Left lung (tissue), 10 donors: Measurements from ENCODE around the gene CCND2. TPM values are rescaled to one million over a fixed set of nuclear protein-coding genes. Genes with fewer than 3 reads are reported as not detected.

Experiments
- ATAC-seq: fragments of 200-7000 bp; cut with Tn5 transposase; one replicate; pipeline ENCODE4 v1.9.1; 2020; ENCODE audit warnings: moderate library complexity
- DNase-seq, 4 donors: peaks; one replicate each; pipeline ENCODE4 v3.0.0-alpha.2; 2013 to 2020
- H3K27ac ChIP-seq, 2 donors: fragments of 200-600 bp; sonication (generic) in 1 of 2; one replicate each; pipeline versions ENCODE4 v1.5.0 to v1.8.0; 2020 to 2021
- H3K27me3 ChIP-seq, 2 donors: fragments of 200-600 bp; sonication (generic) in 1 of 2; one replicate each; pipeline versions ENCODE4 v1.5.0 to v1.8.0; 2020 to 2021
- H3K36me3 ChIP-seq, 2 donors: fragments of 200-600 bp; sonication (generic) in 1 of 2; one replicate each; pipeline versions ENCODE4 v1.5.0 to v1.8.0; 2020 to 2021
- H3K4me1 ChIP-seq, 2 donors: fragments of 200-600 bp; one replicate each; pipeline ENCODE4 v1.8.0; 2021
- H3K4me3 ChIP-seq, 2 donors: fragments of 200-600 bp; sonication (generic) in 1 of 2; one replicate each; pipeline versions ENCODE4 v1.5.0 to v1.8.0; 2020 to 2021; ENCODE audit warnings: mild to moderate bottlenecking in 1 of 2
- H3K9me3 ChIP-seq, 2 donors: fragments of 200-600 bp; sonication (generic) in 1 of 2; one replicate each; pipeline versions ENCODE4 v1.5.0 to v1.8.0; 2020 to 2021
- CTCF ChIP-seq, 2 donors: fragments of 200-600 bp; sonication (generic) in 1 of 2; IDR thresholded peaks; one replicate each; pipeline versions ENCODE4 v1.5.0 to v1.8.0; 2021; ENCODE audit warnings: antibody characterized with exemption in 2 of 2
- intact Hi-C, 2 donors: fragments of 100-400 bp; cut with DNase I; formaldehyde crosslinking; loops; one replicate each; pipeline versions ENCODE4 v1.11.2 to v1.14.2; 2022
- polyA plus RNA-seq, 6 donors: library from polyadenylated mRNA; unstranded; fragments of 120-200 nt; gene quantifications; one replicate each; pipeline ENCODE4 v1.2.1, GENCODE V29; 2013; ENCODE audit not compliant: insufficient read length in 6 of 6
- total RNA-seq, 2 donors: library from RNA; stranded (reverse); fragmentation: NEBNext Ultra II Directional; extraction: Animal tissue kit (Norgen Biotek cat#: 25700); gene quantifications; one replicate each; pipeline ENCODE4 v1.2.1, GENCODE V29; 2021
- donor health status: DM: no; HTN: yes; CAD: no.
- donor health status: DM: no; HTN: no; CAD: no.

The CCND2 gene
- total and polyA plus RNA-seq, 8 donors = 45.6 to 203 (median 58.9) TPM

- no peak for TF ChIP-seq CTCF (IDR thresholded peaks at IDR 0.05)
- Histone ChIP-seq H3K4me1 (peaks cover 40 to 96% of the 10 kb centered on the region in 2 donors), H3K9me3 (no peaks in the 10 kb centered on the region), H3K27ac (peak overlapping the region in 1 of 2 donors; percentile 94), H3K36me3 (peaks cover 0 to 16% of the 10 kb centered on the region in 2 donors), H3K27me3 (peaks cover 4 to 55% of the 10 kb centered on the region in 2 donors), H3K4me3 (peak overlapping the region; percentile 64 to 78)
- intact Hi-C loops = loop anchor here in 1 of 2 donors (5.0 to 10.0 kb wide), 3 partner anchors 169 to 391 kb away; no protein-coding TSS in a partner anchor
- ATAC-seq = no peak
- no peak for DNase-seq
Observed at GRCh38 chr12:4275870-4276301, 2.3 kb downstream of the CCND2 start.

GRCh38 chr12:4276524-4277204, 3.1 kb downstream of the CCND2 start:
- peak; percentile 68 to 88 for TF ChIP-seq CTCF (IDR thresholded peaks at IDR 0.05)
- Histone ChIP-seq H3K4me3 (peak overlapping the region in 1 of 2 donors; percentile 64), H3K9me3 (no peaks in the 10 kb centered on the region), H3K27ac (peak overlapping the region in 1 of 2 donors; percentile 94), H3K27me3 (peaks cover 0 to 47% of the 10 kb centered on the region in 2 donors), H3K36me3 (peaks cover 0 to 24% of the 10 kb centered on the region in 2 donors), H3K4me1 (peaks cover 34 to 92% of the 10 kb centered on the region in 2 donors)
- DNase-seq = peak in 3 of 4 donors; percentile 88 to 95 (median 89)
- intact Hi-C loops = loop anchor here in 1 of 2 donors (5.0 to 10.0 kb wide), 3 partner anchors 169 to 392 kb away; no protein-coding TSS in a partner anchor
- ATAC-seq = peak; percentile 66

GRCh38 chr12:4277205-4277543, 3.6 kb downstream of the CCND2 start:
- Histone ChIP-seq H3K27ac (peak overlapping the region in 1 of 2 donors; percentile 40), H3K9me3 (no peaks in the 10 kb centered on the region), H3K36me3 (peaks cover 0 to 29% of the 10 kb centered on the region in 2 donors), H3K4me1 (peaks cover 33 to 86% of the 10 kb centered on the region in 2 donors), H3K4me3 (no peak overlapping the region), H3K27me3 (peaks cover 0 to 42% of the 10 kb centered on the region in 2 donors)
- peak in 1 of 2 donors; percentile 38 for TF ChIP-seq CTCF (IDR thresholded peaks at IDR 0.05)
- DNase-seq = no peak
- intact Hi-C loops = loop anchor here in 1 of 2 donors (5.0 to 10.0 kb wide), 3 partner anchors 170 to 392 kb away; no protein-coding TSS in a partner anchor
- ATAC-seq = no peak

GRCh38 chr12:4277857-4278256, 4.3 kb downstream of the CCND2 start:
- no peak for DNase-seq
- H3K27ac ChIP-seq = peak overlapping the region; percentile 23 to 40
- intact Hi-C loops = loop anchor here in 1 of 2 donors (5.0 to 10.0 kb wide), 3 partner anchors 171 to 393 kb away; no protein-coding TSS in a partner anchor
- H3K27me3 ChIP-seq = peaks cover 0 to 35% of the 10 kb centered on the region in 2 donors
- TF ChIP-seq CTCF (IDR thresholded peaks at IDR 0.05) = no peak
- peaks cover 28 to 80% of the 10 kb centered on the region in 2 donors for H3K4me1 ChIP-seq
- H3K4me3 ChIP-seq = no peak overlapping the region
- peaks cover 0 to 35% of the 10 kb centered on the region in 2 donors for H3K36me3 ChIP-seq
- no peaks in the 10 kb centered on the region for H3K9me3 ChIP-seq
- no peak for ATAC-seq
